Renal cortex interstitium (tissue), 11 donors: ENCODE measurements around the gene RING1. TPM values are rescaled to one million over a fixed set of nuclear protein-coding genes. Genes with fewer than 3 reads are reported as not detected.

ENCODE experiments used
- DNase-seq, 11 donors: peaks; one replicate each; pipeline ENCODE4 v3.0.0-alpha.2; 2013; ENCODE audit warnings: low read depth in 9 of 11, low spot score in 4 of 11; ENCODE audit errors: extremely low read depth in 1 of 11
- polyA plus RNA-seq, 3 donors: library from polyadenylated mRNA; unstranded; fragments of 120-200 nt; gene quantifications; one replicate each; pipeline ENCODE4 v1.2.1, GENCODE V29; 2013; ENCODE audit not compliant: insufficient read length in 3 of 3

RING1 gene
- polyA plus RNA-seq, 3 donors, result 49.2 to 68.5 (median 62.5) TPM

GRCh38 chr6:33169291-33170175 lies 38.8 kb upstream of the RING1 start:
- DNase-seq, result no peak

- DNase-seq, result no peak
Observed at GRCh38 chr6:33170176-33171015, 37.9 kb upstream of the RING1 start.

- no peak for DNase-seq
Observed at GRCh38 chr6:33171016-33171879, 37.1 kb upstream of the RING1 start.

- no peak for DNase-seq
Observed at GRCh38 chr6:33171880-33172687, 36.2 kb upstream of the RING1 start.

GRCh38 chr6:33172688-33173534 lies 35.4 kb upstream of the RING1 start:
- DNase-seq, result no peak

GRCh38 chr6:33173535-33174180 lies 34.6 kb upstream of the RING1 start:
- no peak for DNase-seq

- no peak for DNase-seq
Observed at GRCh38 chr6:33174784-33175183, 33.5 kb upstream of the RING1 start.

- DNase-seq, result no peak
Observed at GRCh38 chr6:33175436-33176069, 32.7 kb upstream of the RING1 start.

- no peak for DNase-seq
Observed at GRCh38 chr6:33176906-33177305, 31.4 kb upstream of the RING1 start.

- no peak for DNase-seq
Observed at GRCh38 chr6:33177552-33178446, 30.5 kb upstream of the RING1 start.

GRCh38 chr6:33178755-33179475 lies 29.4 kb upstream of the RING1 start:
- DNase-seq, result no peak

GRCh38 chr6:33181141-33181540 lies 27.2 kb upstream of the RING1 start:
- no peak for DNase-seq

- no peak for DNase-seq
Observed at GRCh38 chr6:33183071-33183683, 25.1 kb upstream of the RING1 start.

- DNase-seq, result no peak
Observed at GRCh38 chr6:33185190-33185589, 23.1 kb upstream of the RING1 start.
